Uterus (tissue), 2 donors: ENCODE results near the gene DDX23.

Experiments
- CTCF ChIP-seq, 4 experiments: fragments of 200-600 bp in 2 of 4; fragments of 450-650 bp in 2 of 4; sonication (generic) in 2 of 4; IDR thresholded peaks; one replicate each; pipeline ENCODE4 v1.5.1; 2016 to 2019; ENCODE audit warnings: antibody characterized with exemption in 4 of 4, mild to moderate bottlenecking in 2 of 4, moderate library complexity in 1 of 4
- POLR2A ChIP-seq, 2 donors: fragments of 450-650 bp; IDR thresholded peaks; one replicate each; pipeline ENCODE4 v1.6.1; 2016; ENCODE audit warnings: antibody characterized with exemption in 2 of 2, mild to moderate bottlenecking in 1 of 2, moderate library complexity in 1 of 2

DNA sequence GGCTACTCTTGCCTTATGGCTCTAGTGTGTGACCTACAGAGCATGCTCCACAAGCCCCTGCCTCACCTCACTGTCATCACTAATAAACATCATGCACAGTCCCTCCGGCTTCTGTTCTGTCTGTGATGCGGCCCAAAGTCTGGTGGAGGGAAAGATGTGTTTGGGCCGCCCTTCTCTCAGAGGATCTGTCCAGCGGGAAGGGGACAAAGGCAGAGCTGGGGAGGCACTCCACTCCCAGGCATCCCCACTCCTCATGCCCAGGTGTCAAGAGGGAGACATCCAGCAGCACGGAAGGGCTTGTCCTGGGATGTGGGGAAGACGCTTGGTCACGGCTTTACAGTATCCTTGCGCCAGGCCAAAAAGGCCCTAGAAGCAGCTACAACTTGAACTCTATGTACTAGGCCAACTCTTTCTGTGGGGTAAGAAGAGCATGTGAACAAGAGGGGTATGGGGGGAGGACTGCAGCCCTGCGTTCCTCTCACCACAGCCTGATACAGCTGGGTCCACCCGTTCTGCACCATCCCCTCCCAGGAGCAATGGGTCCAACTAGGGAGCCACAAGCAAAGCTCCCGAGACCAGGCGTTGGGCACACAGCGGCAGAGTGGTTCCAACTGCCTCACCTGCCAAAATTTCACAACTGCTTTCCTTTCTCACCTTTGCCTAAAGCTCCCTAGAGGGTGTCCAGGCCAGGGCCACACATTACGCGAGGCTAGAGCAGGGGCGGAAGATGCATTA lies 23.0 kb downstream of the DDX23 start:
- TF ChIP-seq CTCF (IDR thresholded peaks at IDR 0.05) (no peak), POLR2A (IDR thresholded peaks at IDR 0.05) (no peak)
